Neural progenitor cell (in vitro differentiated cells): ENCODE results near the gene HUNK. TPM values are rescaled to one million over a fixed set of nuclear protein-coding genes. Genes with fewer than 3 reads are reported as not detected.

Source experiments
- DNase-seq: peaks from one replicate; pipeline ENCODE4 v3.0.0-alpha.2; 2016; ENCODE audit warnings: low spot score
- H2AFZ ChIP-seq: fragments of 200-600 bp; sonication (generic); replicated peaks from 2 replicates; pipeline ENCODE4 v1.6.1; 2016; ENCODE audit warnings: antibody characterized with exemption
- H3F3A ChIP-seq: fragments of 200-600 bp; sonication (generic); 2 replicates; pipeline ENCODE4 v1.6.1; 2016; ENCODE audit warnings: antibody characterized with exemption, low read depth
- H3K27ac ChIP-seq: fragments of 200-600 bp; sonication (generic); 2 replicates; pipeline ENCODE4 v1.5.1; 2016; ENCODE audit warnings: mild to moderate bottlenecking
- H3K27me3 ChIP-seq: fragments of 200-600 bp; sonication (generic); 2 replicates; pipeline ENCODE4 v1.6.1; 2016; ENCODE audit warnings: mild to moderate bottlenecking, moderate library complexity
- H3K36me3 ChIP-seq: fragments of 200-600 bp; sonication (generic); 2 replicates; pipeline ENCODE4 v1.5.1; 2016
- H3K4me1 ChIP-seq: fragments of 200-600 bp; sonication (generic); 2 replicates; pipeline ENCODE4 v1.6.1; 2016; ENCODE audit warnings: mixed run types
- H3K4me2 ChIP-seq: fragments of 200-600 bp; sonication (generic); 2 replicates; pipeline ENCODE4 v1.6.1; 2016
- H3K4me3 ChIP-seq: fragments of 200-600 bp; sonication (generic); 2 replicates; pipeline ENCODE4 v1.5.1; 2016
- H3K79me2 ChIP-seq: fragments of 200-600 bp; sonication (generic); 2 replicates; pipeline ENCODE4 v1.6.1; 2016; ENCODE audit warnings: low read depth
- H3K9ac ChIP-seq: fragments of 200-600 bp; sonication (generic); 2 replicates; pipeline ENCODE4 v1.6.1; 2016
- H3K9me3 ChIP-seq: fragments of 200-600 bp; sonication (generic); 2 replicates; pipeline ENCODE4 v1.5.1; 2016; ENCODE audit warnings: low read depth
- H4K20me1 ChIP-seq: fragments of 200-600 bp; sonication (generic); 2 replicates; pipeline ENCODE4 v1.6.1; 2016; ENCODE audit warnings: low read depth
- H3K27ac Mint-ChIP-seq: 3 replicates; pipeline ENCODE4 v1.8.0; 2021; ENCODE audit warnings: mixed read lengths
- H3K27me3 Mint-ChIP-seq: 2 replicates; pipeline ENCODE4 v1.8.0; 2022; ENCODE audit warnings: low read depth, mild to moderate bottlenecking, inconsistent platforms, moderate library complexity, mixed read lengths; ENCODE audit not compliant: insufficient read depth
- H3K36me3 Mint-ChIP-seq: 3 replicates; pipeline ENCODE4 v1.8.0; 2021; ENCODE audit warnings: mixed read lengths
- H3K4me1 Mint-ChIP-seq: 3 replicates; pipeline ENCODE4 v1.8.0; 2021; ENCODE audit warnings: mixed read lengths
- H3K4me3 Mint-ChIP-seq: 3 replicates; pipeline ENCODE4 v1.8.0; 2021; ENCODE audit warnings: mild to moderate bottlenecking, moderate library complexity, mixed read lengths
- H3K9me3 Mint-ChIP-seq: 3 replicates; pipeline ENCODE4 v1.8.0; 2020; ENCODE audit warnings: mixed read lengths
- CTCF ChIP-seq: fragments of 200-600 bp; sonication (generic); IDR thresholded peaks from 2 replicates; pipeline ENCODE4 v1.5.1; 2017; ENCODE audit warnings: antibody characterized with exemption, mild to moderate bottlenecking
- EZH2 ChIP-seq: fragments of 200-600 bp; sonication (generic); IDR thresholded peaks from 2 replicates; pipeline ENCODE4 v1.6.1; 2017; ENCODE audit warnings: antibody characterized with exemption, mild to moderate bottlenecking, moderate library complexity
- EZH2phosphoT487 ChIP-seq: fragments of 200-600 bp; sonication (generic); IDR thresholded peaks from 2 replicates; pipeline ENCODE4 v1.6.1; 2017; ENCODE audit warnings: antibody characterized with exemption
- total RNA-seq: library from RNA; depleted of rRNA; stranded (reverse); fragments of >200 nt; gene quantifications from 2 replicates; pipeline ENCODE4 v1.2.3, GENCODE V29; 2015; ENCODE audit warnings: low replicate concordance

Gene HUNK
- total RNA-seq, 1 donor from 2014 or later = 4.7 TPM

GRCh38 chr21:31914472-31914871 lies 41.7 kb downstream of the HUNK start:
- no peak overlapping the region for H3K4me2 ChIP-seq
- Mint-ChIP-seq H3K4me3 (no peak overlapping the region), H3K27ac (no peak overlapping the region), H3K36me3 (peaks cover 55% of the 10 kb centered on the region), H3K27me3 (peaks cover 4% of the 10 kb centered on the region), H3K9me3 (peaks cover 41% of the 10 kb centered on the region), H3K4me1 (peaks cover 42% of the 10 kb centered on the region)
- H3F3A ChIP-seq = peaks cover 13% of the 10 kb centered on the region
- no peak overlapping the region for H3K27ac ChIP-seq
- H4K20me1 ChIP-seq = peaks cover 5% of the 10 kb centered on the region
- no peaks in the 10 kb centered on the region for H3K9me3 ChIP-seq
- TF ChIP-seq CTCF (no peak), EZH2phosphoT487 (no peak)
- H3K9ac ChIP-seq = no peak overlapping the region
- H3K4me1 ChIP-seq = peaks cover 16% of the 10 kb centered on the region
- H3K36me3 ChIP-seq = no peaks in the 10 kb centered on the region
- no peaks in the 10 kb centered on the region for H3K79me2 ChIP-seq
- no peak overlapping the region for H2AFZ ChIP-seq
- no peak for DNase-seq
- H3K27me3 ChIP-seq = no peaks in the 10 kb centered on the region
- H3K4me3 ChIP-seq = no peak overlapping the region

GRCh38 chr21:31915566-31915965 lies 42.7 kb downstream of the HUNK start:
- H4K20me1 ChIP-seq = no peaks in the 10 kb centered on the region
- H3K4me1 Mint-ChIP-seq = peaks cover 31% of the 10 kb centered on the region
- peaks cover 47% of the 10 kb centered on the region for H3K9me3 Mint-ChIP-seq
- no peaks in the 10 kb centered on the region for H3K27me3 ChIP-seq
- no peak for TF ChIP-seq EZH2
- TF ChIP-seq CTCF = no peak
- no peak for TF ChIP-seq EZH2phosphoT487
- H3K4me3 ChIP-seq = no peak overlapping the region
- H3K4me2 ChIP-seq = no peak overlapping the region
- no peak overlapping the region for H3K9ac ChIP-seq
- no peaks in the 10 kb centered on the region for H3K79me2 ChIP-seq
- peaks cover 63% of the 10 kb centered on the region for H3K36me3 Mint-ChIP-seq
- no peak overlapping the region for H3K4me3 Mint-ChIP-seq
- H3K27ac ChIP-seq = no peak overlapping the region
- H3K36me3 ChIP-seq = no peaks in the 10 kb centered on the region
- no peak for DNase-seq
- no peak overlapping the region for H2AFZ ChIP-seq
- no peak overlapping the region for H3K27ac Mint-ChIP-seq
- H3K9me3 ChIP-seq = no peaks in the 10 kb centered on the region
- H3K27me3 Mint-ChIP-seq = peaks cover 4% of the 10 kb centered on the region
- H3F3A ChIP-seq = peaks cover 2% of the 10 kb centered on the region
- H3K4me1 ChIP-seq = peaks cover 7% of the 10 kb centered on the region

GRCh38 chr21:31917108-31917507 lies 44.3 kb downstream of the HUNK start:
- H4K20me1 ChIP-seq = no peaks in the 10 kb centered on the region
- no peak overlapping the region for H3K4me3 ChIP-seq
- peaks cover 38% of the 10 kb centered on the region for H3K9me3 Mint-ChIP-seq
- H2AFZ ChIP-seq = no peak overlapping the region
- no peak overlapping the region for H3K27ac Mint-ChIP-seq
- peaks cover 4% of the 10 kb centered on the region for H3K27me3 Mint-ChIP-seq
- H3K4me3 Mint-ChIP-seq = no peak overlapping the region
- TF ChIP-seq CTCF (no peak), EZH2phosphoT487 (no peak), EZH2 (no peak)
- peaks cover 27% of the 10 kb centered on the region for H3K4me1 Mint-ChIP-seq
- no peak overlapping the region for H3K9ac ChIP-seq
- H3K4me2 ChIP-seq = no peak overlapping the region
- H3K4me1 ChIP-seq = peaks cover 7% of the 10 kb centered on the region
- H3K36me3 ChIP-seq = no peaks in the 10 kb centered on the region
- no peaks in the 10 kb centered on the region for H3K9me3 ChIP-seq
- DNase-seq = no peak
- H3K27ac ChIP-seq = no peak overlapping the region
- no peaks in the 10 kb centered on the region for H3K27me3 ChIP-seq
- H3K79me2 ChIP-seq = no peaks in the 10 kb centered on the region
- H3K36me3 Mint-ChIP-seq = peaks cover 53% of the 10 kb centered on the region
- H3F3A ChIP-seq = no peaks in the 10 kb centered on the region
